Thyroid gland (tissue), 4 donors: ENCODE results near the gene FNBP1.

ENCODE experiments used
- POLR2A ChIP-seq, 2 donors: fragments of 450-650 bp; IDR thresholded peaks; one replicate each; pipeline ENCODE4 v1.6.1; 2017; ENCODE audit warnings: antibody characterized with exemption in 2 of 2, mild to moderate bottlenecking in 2 of 2, moderate library complexity in 1 of 2
- TF ChIP-seq, protein P1 (sequence below), 6 experiments: fragments of 200-600 bp in 3 of 6; fragments of 450-650 bp in 3 of 6; sonication (generic) in 3 of 6; IDR thresholded peaks; one replicate each; pipeline ENCODE4 v1.5.1; 2016 to 2019; ENCODE audit warnings: antibody characterized with exemption in 6 of 6, mild to moderate bottlenecking in 2 of 6, inconsistent platforms in 1 of 6, moderate library complexity in 1 of 6

DNA sequence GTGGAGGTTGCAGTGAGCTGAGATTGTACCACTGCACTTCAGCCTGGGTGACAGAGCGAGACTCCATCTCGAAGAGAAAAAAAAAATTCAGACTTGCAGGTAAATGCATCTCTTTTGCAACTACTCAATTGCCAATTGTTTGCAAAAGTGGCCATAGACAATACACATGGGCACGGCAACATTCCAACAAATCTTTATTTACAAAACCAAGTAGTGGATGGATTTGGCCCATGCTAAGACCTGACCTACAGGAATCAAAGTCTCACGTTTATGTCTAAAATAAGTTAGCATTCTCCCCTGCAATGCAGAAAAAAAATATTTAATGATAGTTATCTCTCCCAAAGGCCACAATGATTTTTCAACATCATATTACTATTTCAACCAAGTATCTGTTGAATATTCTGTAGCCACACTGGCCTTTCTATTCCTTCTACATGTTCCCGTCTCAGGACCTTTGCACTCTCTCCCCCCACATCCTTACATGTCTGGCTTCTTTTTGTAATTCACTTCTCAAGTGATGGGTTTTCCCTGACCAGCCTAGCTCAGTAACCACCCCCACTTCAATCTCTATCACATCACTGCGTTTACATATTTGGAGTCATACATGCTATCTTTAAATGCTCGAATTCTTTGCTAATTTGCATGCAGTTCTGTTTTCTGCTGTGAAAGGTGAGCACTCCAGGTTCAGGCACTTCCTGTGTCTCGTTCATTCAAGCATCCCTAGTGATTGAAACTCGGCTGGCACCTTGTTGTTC, 54.2 kb downstream of the FNBP1 start:
- TF ChIP-seq, protein P1, sequence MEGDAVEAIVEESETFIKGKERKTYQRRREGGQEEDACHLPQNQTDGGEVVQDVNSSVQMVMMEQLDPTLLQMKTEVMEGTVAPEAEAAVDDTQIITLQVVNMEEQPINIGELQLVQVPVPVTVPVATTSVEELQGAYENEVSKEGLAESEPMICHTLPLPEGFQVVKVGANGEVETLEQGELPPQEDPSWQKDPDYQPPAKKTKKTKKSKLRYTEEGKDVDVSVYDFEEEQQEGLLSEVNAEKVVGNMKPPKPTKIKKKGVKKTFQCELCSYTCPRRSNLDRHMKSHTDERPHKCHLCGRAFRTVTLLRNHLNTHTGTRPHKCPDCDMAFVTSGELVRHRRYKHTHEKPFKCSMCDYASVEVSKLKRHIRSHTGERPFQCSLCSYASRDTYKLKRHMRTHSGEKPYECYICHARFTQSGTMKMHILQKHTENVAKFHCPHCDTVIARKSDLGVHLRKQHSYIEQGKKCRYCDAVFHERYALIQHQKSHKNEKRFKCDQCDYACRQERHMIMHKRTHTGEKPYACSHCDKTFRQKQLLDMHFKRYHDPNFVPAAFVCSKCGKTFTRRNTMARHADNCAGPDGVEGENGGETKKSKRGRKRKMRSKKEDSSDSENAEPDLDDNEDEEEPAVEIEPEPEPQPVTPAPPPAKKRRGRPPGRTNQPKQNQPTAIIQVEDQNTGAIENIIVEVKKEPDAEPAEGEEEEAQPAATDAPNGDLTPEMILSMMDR (IDR thresholded peaks at IDR 0.05) = no peak
- no peak for TF ChIP-seq POLR2A (IDR thresholded peaks at IDR 0.05)
